Body of pancreas (tissue), 4 donors: ENCODE measurements around the gene ALDH9A1.

Experiments used
- POLR2A ChIP-seq, 3 donors: fragments of 450-650 bp; IDR thresholded peaks; one replicate each; pipeline ENCODE4 v1.6.1; 2016; ENCODE audit warnings: antibody characterized with exemption in 3 of 3, mild to moderate bottlenecking in 2 of 3
- TF ChIP-seq, protein P1 (sequence below), 7 experiments: fragments of 450-650 bp in 4 of 7; fragments of 200-600 bp in 3 of 7; sonication (generic) in 3 of 7; IDR thresholded peaks; one replicate each; pipeline ENCODE4 v1.5.1; 2016 to 2019; ENCODE audit warnings: antibody characterized with exemption in 7 of 7

DNA sequence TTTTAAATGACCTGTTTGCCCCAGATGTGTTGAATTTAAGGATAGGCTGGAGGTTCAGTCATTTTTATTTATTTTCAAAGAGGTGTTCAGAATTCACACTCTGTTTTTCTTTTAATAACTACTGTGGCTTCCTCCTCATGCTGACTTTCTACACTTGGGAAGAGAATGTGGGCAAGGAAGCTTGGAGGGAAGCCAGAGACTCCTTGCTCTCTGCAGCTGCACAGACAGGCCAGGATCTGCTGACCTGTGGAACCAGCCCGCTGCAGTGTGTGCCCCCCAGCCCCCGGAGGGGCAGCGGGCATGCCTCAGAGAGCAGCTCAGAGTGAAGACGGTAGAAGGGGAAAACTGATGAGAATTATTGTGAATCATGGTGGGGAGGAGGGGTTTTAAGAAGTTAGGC lies 50.4 kb downstream of the ALDH9A1 start:
- TF ChIP-seq POLR2A (IDR thresholded peaks at IDR 0.05): no peak
- TF ChIP-seq, protein P1, sequence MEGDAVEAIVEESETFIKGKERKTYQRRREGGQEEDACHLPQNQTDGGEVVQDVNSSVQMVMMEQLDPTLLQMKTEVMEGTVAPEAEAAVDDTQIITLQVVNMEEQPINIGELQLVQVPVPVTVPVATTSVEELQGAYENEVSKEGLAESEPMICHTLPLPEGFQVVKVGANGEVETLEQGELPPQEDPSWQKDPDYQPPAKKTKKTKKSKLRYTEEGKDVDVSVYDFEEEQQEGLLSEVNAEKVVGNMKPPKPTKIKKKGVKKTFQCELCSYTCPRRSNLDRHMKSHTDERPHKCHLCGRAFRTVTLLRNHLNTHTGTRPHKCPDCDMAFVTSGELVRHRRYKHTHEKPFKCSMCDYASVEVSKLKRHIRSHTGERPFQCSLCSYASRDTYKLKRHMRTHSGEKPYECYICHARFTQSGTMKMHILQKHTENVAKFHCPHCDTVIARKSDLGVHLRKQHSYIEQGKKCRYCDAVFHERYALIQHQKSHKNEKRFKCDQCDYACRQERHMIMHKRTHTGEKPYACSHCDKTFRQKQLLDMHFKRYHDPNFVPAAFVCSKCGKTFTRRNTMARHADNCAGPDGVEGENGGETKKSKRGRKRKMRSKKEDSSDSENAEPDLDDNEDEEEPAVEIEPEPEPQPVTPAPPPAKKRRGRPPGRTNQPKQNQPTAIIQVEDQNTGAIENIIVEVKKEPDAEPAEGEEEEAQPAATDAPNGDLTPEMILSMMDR (IDR thresholded peaks at IDR 0.05): no peak
